Myocyte (in vitro differentiated cells): ENCODE data around the gene STAT2. TPM values are rescaled to one million over a fixed set of nuclear protein-coding genes. Genes with fewer than 3 reads are reported as not detected.

Experiments
- DNase-seq: peaks from one replicate; pipeline ENCODE4 v3.0.0-alpha.2; 2012; ENCODE audit warnings: low read depth
- total RNA-seq: library from RNA; depleted of rRNA; stranded (reverse); fragments of >200 nt; gene quantifications from 2 replicates; pipeline ENCODE4 v1.2.3, GENCODE V29; 2014

STAT2 gene
- total RNA-seq, 1 donor from 2014 or later, result 202 TPM

DNA sequence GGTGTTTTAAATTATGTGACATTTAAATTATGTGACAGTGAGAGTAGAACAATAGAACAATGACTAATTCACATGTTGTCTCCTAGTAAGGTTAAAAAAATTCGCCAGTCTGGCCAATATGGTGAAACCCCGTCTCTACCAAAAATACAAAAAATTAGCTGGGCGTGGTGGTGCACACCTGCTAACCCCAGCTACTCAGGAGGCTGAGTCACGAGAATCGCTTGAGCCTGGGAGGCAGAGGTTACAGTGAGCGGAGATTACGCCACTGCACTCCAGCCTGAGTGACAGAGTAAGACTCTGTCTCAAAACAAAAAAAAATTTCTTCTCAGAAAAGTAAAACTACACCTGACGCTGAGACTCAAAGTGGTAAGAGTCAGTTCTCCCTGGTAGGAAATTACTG lies 62.5 kb downstream of the STAT2 start:
- no peak for DNase-seq

DNA sequence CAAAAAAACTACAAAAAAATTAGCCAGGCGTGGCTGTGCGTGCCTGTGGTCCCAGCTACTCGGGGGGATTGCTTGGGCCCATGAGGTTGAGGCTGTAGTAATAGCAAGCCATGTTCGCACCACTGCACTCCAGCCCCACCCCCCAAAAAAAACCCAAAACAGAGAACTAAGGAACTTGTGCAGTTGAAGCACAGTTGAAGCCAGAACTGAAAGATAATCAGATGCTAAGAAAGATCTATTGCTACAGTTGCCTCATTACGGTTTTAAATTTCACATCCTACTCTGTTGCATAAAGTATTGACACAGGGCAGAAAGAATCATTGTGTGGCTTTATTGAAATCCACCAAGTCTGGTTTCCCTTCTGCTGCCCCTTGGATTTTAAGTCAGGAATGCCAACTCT lies 63.6 kb downstream of the STAT2 start:
- no peak for DNase-seq

DNA sequence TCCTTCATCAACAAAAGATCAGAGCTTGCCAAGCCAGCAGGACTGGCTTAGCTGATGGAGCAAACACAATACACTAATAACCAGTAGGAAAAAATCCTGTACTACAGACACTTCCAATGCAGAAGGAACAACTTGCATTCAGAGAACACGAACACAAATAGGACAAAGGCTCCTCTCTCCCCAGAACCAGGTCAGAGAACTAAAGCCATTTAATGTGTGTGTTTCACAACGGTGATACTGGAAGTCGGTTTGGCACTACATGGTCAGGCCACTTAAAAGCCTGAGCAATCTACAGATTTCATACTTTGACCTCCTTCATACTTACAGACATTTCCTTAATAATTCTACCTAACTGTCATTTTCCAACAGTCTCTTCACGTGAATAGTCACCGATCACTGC lies 66.1 kb downstream of the STAT2 start:
- DNase-seq, result no peak

Other genes with a start within 250 kb of the STAT2 start
- 1,498 and 1,992 TPM in 2 replicates for gene RPL41, start 243.5 kb downstream of the STAT2 start, total RNA-seq
- 4.9 and 5.5 TPM in 2 replicates for gene ZC3H10, start 241.8 kb downstream of the STAT2 start, total RNA-seq
- gene ESYT1, start 231.8 kb downstream of the STAT2 start, total RNA-seq, result 442 and 481 TPM in 2 replicates
- 3,936 and 4,339 TPM in 2 replicates for gene MYL6B, start 207.5 kb downstream of the STAT2 start, total RNA-seq
- 883 and 1,119 TPM in 2 replicates for gene MYL6, start 201.7 kb downstream of the STAT2 start, total RNA-seq
- gene SMARCC2, start 170.6 kb downstream of the STAT2 start, total RNA-seq, result 75.8 and 80.0 TPM in 2 replicates
- 90.4 and 121 TPM in 2 replicates for gene RNF41, start 138.2 kb downstream of the STAT2 start, total RNA-seq
- gene NABP2, start 135.8 kb downstream of the STAT2 start, total RNA-seq, result 29.2 and 32.0 TPM in 2 replicates
- not detected in 2 replicates for gene SLC39A5, start 130.1 kb downstream of the STAT2 start, total RNA-seq
- gene ANKRD52, start 101.7 kb downstream of the STAT2 start, total RNA-seq, result 31.3 and 31.8 TPM in 2 replicates
- gene COQ10A, start 93.2 kb downstream of the STAT2 start, total RNA-seq, result 87.8 and 112 TPM in 2 replicates
- 178 and 184 TPM in 2 replicates for gene CS, start 59.8 kb downstream of the STAT2 start, total RNA-seq
- 83.1 and 92.9 TPM in 2 replicates for gene CNPY2, start 44.1 kb downstream of the STAT2 start, total RNA-seq
- 44.4 and 49.3 TPM in 2 replicates for gene PAN2, start 26.1 kb downstream of the STAT2 start, total RNA-seq
- 0.51 TPM in 1 of 2 replicates, not detected in the other for gene IL23A, start 21.2 kb downstream of the STAT2 start, total RNA-seq
- not detected in 2 replicates for gene APOF, start 2.8 kb upstream of the STAT2 start, total RNA-seq
- gene TIMELESS, start 89.3 kb upstream of the STAT2 start, total RNA-seq, result 4.5 and 5.5 TPM in 2 replicates
- gene MIP, start 94.5 kb upstream of the STAT2 start, total RNA-seq, result 0.24 TPM in 1 of 2 replicates, not detected in the other
- gene SPRYD4, start 108.5 kb upstream of the STAT2 start, total RNA-seq, result 2.1 and 2.4 TPM in 2 replicates
- gene GLS2, start 128.1 kb upstream of the STAT2 start, total RNA-seq, result not detected in 2 replicates
- 9.2 and 9.7 TPM in 2 replicates for gene RBMS2, start 161.7 kb upstream of the STAT2 start, total RNA-seq